Natural killer cell treated with Interleukin-12 subunit alpha and Interleukin-12 subunit beta and Interleukin-15 and Interleukin-18, amount 100 ng/mL, for 72 hours (primary cell): ENCODE results near the gene CCDC90B. TPM values are rescaled to one million over a fixed set of nuclear protein-coding genes. Genes with fewer than 3 reads are reported as not detected.

Experiments used
- ATAC-seq, 2 donors: fragments of 150-1000 bp; cut with Tn5 transposase in 1 of 2; sonication (Bioruptor Pico), chemical (Tn5 transposase) in 1 of 2; 2 replicates each; pipeline ENCODE4 v1.10.0; 2021
- DNase-seq: peaks from one replicate; pipeline ENCODE4 v3.0.0; 2022; ENCODE audit warnings: low spot score
- H3K27ac Mint-ChIP-seq, 2 donors: 1 replicate in 1 of 2; 2 replicates in 1 of 2; pipeline ENCODE4 v1.8.0; 2022; ENCODE audit warnings: mixed read lengths in 2 of 2, mild to moderate bottlenecking in 1 of 2, moderate library complexity in 1 of 2
- H3K27me3 Mint-ChIP-seq, 2 donors: 1 replicate in 1 of 2; 2 replicates in 1 of 2; pipeline ENCODE4 v1.8.0; 2022; ENCODE audit warnings: mixed read lengths in 2 of 2
- H3K36me3 Mint-ChIP-seq: one replicate; pipeline ENCODE4 v1.8.0; 2022; ENCODE audit warnings: mixed read lengths
- H3K4me1 Mint-ChIP-seq, 2 donors: 1 replicate in 1 of 2; 2 replicates in 1 of 2; pipeline ENCODE4 v1.8.0; 2022; ENCODE audit warnings: low read depth in 2 of 2, mixed read lengths in 2 of 2, mild to moderate bottlenecking in 1 of 2
- H3K4me3 Mint-ChIP-seq: one replicate; pipeline ENCODE4 v1.8.0; 2022; ENCODE audit warnings: mixed read lengths
- H3K9me3 Mint-ChIP-seq: 2 replicates; pipeline ENCODE4 v1.8.0; 2022; ENCODE audit warnings: mixed read lengths
- total RNA-seq, 2 donors: library from RNA; stranded (reverse); gene quantifications; one replicate each; pipeline ENCODE4 v1.2.3, GENCODE V29; 2022

CCDC90B gene
- total RNA-seq, 2 donors from 2014 or later: 25.3 to 32.6 TPM

DNA sequence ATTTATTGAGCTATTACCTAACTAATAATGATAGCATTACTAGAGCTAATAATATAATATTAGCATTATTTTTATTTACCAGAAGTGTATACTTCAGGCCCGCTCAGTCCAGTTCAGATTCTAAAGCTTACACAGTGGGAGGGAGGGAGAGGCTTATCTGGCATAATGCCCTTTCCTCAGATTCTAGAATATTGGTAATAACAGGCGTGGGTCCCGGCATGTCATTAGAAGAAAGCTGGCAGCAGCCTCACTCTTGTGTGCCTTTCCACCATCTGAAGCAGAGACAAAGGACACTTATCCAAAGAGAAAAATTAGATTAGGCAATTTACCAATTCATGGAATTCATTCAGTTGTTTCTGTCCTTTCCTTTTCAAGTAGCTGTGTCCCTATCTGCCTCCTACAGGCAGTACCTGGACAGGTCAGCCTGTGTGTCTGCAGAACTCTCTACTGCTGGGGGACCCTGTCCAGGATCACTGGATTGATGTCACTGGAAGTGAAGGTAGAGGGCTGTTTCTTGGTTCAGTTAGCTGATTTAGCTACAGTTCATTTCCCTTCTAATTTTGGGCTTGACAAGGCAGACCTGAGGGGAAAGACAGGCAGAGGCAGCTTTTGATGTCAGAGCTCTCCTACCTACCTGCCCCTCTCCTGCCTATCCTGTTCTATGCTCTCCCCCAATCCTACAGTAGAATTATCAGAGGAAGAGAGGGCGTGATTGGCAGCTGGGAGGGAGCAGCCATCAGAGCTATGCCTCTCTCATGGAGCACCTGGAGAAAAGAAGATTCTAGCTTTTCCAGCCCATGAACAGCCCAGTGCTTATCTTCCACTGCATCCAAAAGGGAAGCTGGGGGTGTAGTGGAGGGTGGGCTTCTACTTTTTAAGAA lies 20.3 kb upstream of the CCDC90B start:
- no peaks in the 10 kb centered on the region for H3K9me3 Mint-ChIP-seq
- DNase-seq: no peak
- H3K4me1 Mint-ChIP-seq: no peaks in the 10 kb centered on the region
- H3K36me3 Mint-ChIP-seq: no peaks in the 10 kb centered on the region
- no peak overlapping the region for H3K27ac Mint-ChIP-seq
- ATAC-seq: no peak
- peaks cover 23 to 27% of the 10 kb centered on the region in 2 donors for H3K27me3 Mint-ChIP-seq
- no peak overlapping the region for H3K4me3 Mint-ChIP-seq

DNA sequence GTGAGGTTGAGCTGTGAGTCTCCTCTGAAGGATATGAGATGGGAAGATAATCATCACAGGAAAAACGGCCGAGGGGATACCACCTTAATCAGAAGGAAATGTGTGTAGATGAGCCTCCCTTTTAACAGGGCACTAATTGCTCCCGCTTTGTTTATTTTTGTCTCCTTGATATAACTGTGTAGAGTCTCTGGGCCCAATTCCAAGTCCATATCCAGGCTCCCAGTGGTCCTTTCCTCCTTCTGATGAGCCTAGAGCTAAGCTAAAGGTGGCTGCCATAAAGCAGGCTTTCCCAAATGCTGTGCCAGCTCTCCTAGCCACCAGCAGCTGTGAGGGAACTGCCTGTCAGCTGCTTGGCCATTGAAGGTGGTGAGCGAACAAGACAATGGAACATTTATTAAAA lies 17.1 kb upstream of the CCDC90B start:
- peaks cover 19 to 25% of the 10 kb centered on the region in 2 donors for H3K27me3 Mint-ChIP-seq
- DNase-seq (no peak), ATAC-seq (no peak)
- H3K9me3 Mint-ChIP-seq: no peaks in the 10 kb centered on the region
- H3K36me3 Mint-ChIP-seq: no peaks in the 10 kb centered on the region
- H3K4me1 Mint-ChIP-seq: no peaks in the 10 kb centered on the region
- no peak overlapping the region for H3K27ac Mint-ChIP-seq
- no peak overlapping the region for H3K4me3 Mint-ChIP-seq

DNA sequence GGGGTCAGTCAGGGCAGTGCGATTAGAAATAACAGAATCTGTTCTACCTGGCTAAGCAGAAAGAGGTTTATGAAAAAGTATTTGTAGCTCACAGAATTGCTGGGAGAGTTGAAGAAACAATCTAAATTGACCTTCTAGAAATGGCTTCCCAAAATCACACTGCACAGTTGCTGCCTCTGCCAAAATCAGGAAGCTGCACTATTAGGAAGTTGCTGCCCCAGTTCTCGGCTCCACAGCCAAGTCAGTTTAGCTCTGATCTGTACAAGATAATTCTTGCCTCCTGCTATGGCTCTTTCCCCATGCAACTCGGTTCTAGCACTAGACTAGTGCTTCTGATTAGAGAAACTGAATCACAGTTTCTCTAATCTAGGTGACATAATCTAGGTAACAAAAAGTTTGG lies 16.0 kb upstream of the CCDC90B start:
- Mint-ChIP-seq H3K36me3 (no peaks in the 10 kb centered on the region), H3K4me3 (no peak overlapping the region), H3K4me1 (no peaks in the 10 kb centered on the region), H3K27ac (no peak overlapping the region), H3K27me3 (peaks cover 15 to 25% of the 10 kb centered on the region in 2 donors), H3K9me3 (no peaks in the 10 kb centered on the region)
- ATAC-seq (no peak), DNase-seq (no peak)

DNA sequence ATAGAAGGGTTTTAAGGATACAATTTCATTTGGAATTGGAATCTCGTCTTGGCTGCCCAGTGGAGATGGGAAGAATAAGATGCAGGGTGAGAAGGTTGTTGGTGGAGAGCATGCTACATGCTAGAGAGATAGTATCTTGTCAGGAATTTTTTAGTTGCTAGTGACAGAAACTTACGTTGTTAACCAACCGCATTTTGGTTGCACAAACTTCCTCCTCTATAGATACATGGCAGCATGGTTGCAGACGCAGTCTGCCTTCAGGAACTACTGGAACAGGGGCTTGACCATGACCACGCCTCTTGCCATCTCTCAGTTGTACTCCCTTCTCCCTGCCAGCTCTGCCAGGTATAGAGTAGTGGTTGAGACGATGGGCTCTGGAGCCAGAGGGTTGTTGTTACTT lies 13.5 kb upstream of the CCDC90B start:
- Mint-ChIP-seq H3K36me3 (no peaks in the 10 kb centered on the region), H3K4me3 (no peak overlapping the region), H3K27ac (no peak overlapping the region), H3K27me3 (peaks cover 25 to 27% of the 10 kb centered on the region in 2 donors), H3K9me3 (no peaks in the 10 kb centered on the region), H3K4me1 (no peaks in the 10 kb centered on the region)
- ATAC-seq: no peak
- no peak for DNase-seq

DNA sequence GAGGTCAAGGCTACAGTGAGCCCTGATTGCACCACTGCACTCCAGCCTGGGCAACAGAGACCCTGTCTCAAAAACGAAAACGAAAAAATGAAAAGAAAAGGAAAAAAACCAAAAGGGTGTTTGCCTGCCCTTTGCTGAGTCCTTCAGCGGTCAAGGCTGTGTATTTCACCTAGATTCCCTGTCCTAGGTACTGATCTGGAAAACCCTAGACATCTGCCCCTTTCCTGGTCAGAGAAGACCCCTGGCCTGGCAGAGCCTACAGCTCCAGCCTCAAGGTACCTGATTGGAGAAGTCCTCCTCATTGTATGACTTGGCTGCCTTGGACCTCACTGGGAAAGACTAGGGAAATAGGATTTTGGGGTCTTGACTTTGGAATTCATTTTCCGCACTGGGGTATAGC lies 8.0 kb upstream of the CCDC90B start:
- ATAC-seq: no peak

DNA sequence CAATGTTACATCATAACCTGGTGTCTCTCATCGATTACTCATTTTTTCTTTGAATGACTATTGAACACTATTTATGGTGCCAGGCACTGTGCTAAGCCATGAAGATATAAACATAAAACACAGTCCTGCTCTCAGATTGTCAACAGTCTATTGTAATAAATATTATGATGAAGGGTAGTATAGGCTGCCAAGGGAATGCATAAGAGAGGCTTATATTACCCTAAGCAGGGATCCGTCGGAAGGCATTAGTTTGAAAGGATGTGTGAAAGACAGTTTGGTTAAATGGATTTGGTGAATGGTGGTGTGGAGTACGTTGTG lies 7.2 kb upstream of the CCDC90B start:
- H3K36me3 Mint-ChIP-seq: no peaks in the 10 kb centered on the region
- DNase-seq (no peak), ATAC-seq (no peak)
- H3K4me3 Mint-ChIP-seq: no peak overlapping the region
- H3K4me1 Mint-ChIP-seq: peaks cover 3 to 6% of the 10 kb centered on the region in 2 donors
- no peaks in the 10 kb centered on the region for H3K9me3 Mint-ChIP-seq
- H3K27me3 Mint-ChIP-seq: peaks cover 26% of the 10 kb centered on the region in 2 donors
- H3K27ac Mint-ChIP-seq: no peak overlapping the region

More for the DNA sequence above, 8.0 kb upstream of the CCDC90B start:
- no peak overlapping the region for H3K4me3 Mint-ChIP-seq
- H3K9me3 Mint-ChIP-seq: no peaks in the 10 kb centered on the region
- H3K27ac Mint-ChIP-seq: no peak overlapping the region
- no peaks in the 10 kb centered on the region for H3K36me3 Mint-ChIP-seq
- peaks cover 3 to 6% of the 10 kb centered on the region in 2 donors for H3K4me1 Mint-ChIP-seq
- H3K27me3 Mint-ChIP-seq: peaks cover 27 to 32% of the 10 kb centered on the region in 2 donors
- DNase-seq: no peak

DNA sequence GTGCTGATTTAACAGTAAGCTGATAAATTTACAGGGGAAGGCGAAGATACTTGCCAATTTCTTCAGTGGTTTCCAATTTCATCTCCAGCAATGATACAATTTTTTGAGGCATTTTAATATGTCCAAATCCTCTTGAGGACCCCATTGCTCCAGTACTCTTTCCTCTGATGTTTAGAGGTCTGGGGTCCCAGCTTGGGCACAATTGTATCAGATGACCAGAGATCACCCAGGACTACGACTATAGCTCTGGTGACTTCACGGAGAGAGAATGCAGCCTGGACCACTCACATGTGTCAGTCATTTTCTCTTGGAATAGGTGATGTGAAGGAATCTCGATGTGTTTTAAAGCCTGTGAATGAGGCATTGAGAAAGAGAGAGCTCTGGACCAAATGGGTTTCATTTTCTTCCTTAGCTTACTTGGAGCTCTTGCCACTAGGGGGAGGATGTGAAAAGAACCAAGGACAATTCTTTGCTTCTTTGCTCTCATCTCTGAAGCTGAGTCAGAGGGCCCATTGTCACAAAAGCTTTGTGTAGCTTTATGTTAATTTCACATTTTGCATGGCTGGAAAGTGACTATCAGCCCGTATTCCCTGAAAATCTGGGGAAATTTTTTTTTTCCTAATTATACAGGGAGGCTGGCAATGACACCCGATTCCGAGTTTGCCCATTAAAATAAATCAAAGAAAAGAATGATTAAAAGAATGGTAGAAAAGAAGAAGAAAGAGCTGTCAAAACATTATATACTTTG lies 6.7 kb upstream of the CCDC90B start:
- DNase-seq: no peak
- Mint-ChIP-seq H3K4me1 (peaks cover 3 to 6% of the 10 kb centered on the region in 2 donors), H3K27me3 (peaks cover 26% of the 10 kb centered on the region in 2 donors), H3K36me3 (no peaks in the 10 kb centered on the region), H3K4me3 (peak overlapping the region; percentile 33), H3K27ac (no peak overlapping the region), H3K9me3 (no peaks in the 10 kb centered on the region)
- peak; percentile 67 to 69 for ATAC-seq

DNA sequence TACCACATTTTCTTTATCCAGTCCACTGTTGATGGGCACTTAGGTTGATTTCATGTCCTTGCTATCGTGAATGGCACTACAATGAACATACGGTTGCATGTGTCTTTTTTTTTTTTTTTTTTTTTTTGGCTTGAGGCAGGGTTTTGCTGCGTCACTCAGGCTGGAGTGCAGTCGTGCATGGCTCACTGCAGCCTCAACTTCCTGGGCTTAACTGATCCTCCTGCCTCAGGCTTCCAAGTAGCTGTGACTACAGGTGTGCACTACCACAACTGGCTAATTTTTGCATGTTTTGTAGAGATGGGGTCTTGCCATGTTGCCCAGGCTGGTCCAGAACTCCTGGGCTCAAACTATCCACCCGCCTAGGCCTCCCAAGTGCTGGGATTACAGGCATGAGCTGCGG lies 1.5 kb upstream of the CCDC90B start:
- H3K4me1 Mint-ChIP-seq: peaks cover 18 to 20% of the 10 kb centered on the region in 2 donors
- DNase-seq (no peak), ATAC-seq (no peak)
- H3K27ac Mint-ChIP-seq: peak overlapping the region in 1 of 2 donors; percentile 97
- H3K27me3 Mint-ChIP-seq: peaks cover 0 to 2% of the 10 kb centered on the region in 2 donors
- no peaks in the 10 kb centered on the region for H3K9me3 Mint-ChIP-seq
- no peaks in the 10 kb centered on the region for H3K36me3 Mint-ChIP-seq
- H3K4me3 Mint-ChIP-seq: peak overlapping the region; percentile 58

DNA sequence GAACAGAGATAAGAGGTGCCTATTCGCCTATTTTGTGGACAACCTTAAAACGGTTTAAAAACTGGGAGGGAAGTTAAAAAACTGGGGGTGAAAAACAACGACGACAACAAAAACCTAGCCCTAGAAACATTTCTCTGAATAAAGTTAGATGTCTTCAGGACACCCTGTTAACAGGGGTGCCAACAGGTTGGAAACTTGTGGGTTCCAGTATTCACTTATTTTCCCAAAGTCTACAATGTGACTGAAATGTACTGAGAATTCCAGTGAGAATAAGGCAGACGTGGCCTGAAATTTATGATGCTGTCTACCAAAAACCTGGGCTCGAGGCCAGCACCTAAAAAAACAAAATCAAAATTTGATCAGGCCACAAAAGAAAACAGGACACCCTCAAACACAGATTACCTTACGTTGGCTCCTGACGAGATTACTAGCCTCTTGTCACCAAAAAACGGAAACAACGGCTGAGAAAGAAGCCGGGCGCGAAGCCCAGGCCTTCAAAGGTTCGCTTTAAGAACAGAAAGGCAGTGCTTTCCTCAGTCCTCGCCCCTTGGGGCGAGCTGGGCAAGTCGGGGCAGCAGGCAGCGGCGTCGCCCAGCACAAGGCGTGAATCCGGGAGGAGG lies 906 bp downstream of the CCDC90B start:
- no peaks in the 10 kb centered on the region for H3K9me3 Mint-ChIP-seq
- no peak for DNase-seq
- H3K36me3 Mint-ChIP-seq: no peaks in the 10 kb centered on the region
- no peaks in the 10 kb centered on the region for H3K27me3 Mint-ChIP-seq
- peak overlapping the region; percentile 93 for H3K4me3 Mint-ChIP-seq
- H3K4me1 Mint-ChIP-seq: peaks cover 23 to 25% of the 10 kb centered on the region in 2 donors
- peak overlapping the region; percentile 97 to 99 for H3K27ac Mint-ChIP-seq
- peak in 1 of 2 donors; percentile 69 for ATAC-seq

DNA sequence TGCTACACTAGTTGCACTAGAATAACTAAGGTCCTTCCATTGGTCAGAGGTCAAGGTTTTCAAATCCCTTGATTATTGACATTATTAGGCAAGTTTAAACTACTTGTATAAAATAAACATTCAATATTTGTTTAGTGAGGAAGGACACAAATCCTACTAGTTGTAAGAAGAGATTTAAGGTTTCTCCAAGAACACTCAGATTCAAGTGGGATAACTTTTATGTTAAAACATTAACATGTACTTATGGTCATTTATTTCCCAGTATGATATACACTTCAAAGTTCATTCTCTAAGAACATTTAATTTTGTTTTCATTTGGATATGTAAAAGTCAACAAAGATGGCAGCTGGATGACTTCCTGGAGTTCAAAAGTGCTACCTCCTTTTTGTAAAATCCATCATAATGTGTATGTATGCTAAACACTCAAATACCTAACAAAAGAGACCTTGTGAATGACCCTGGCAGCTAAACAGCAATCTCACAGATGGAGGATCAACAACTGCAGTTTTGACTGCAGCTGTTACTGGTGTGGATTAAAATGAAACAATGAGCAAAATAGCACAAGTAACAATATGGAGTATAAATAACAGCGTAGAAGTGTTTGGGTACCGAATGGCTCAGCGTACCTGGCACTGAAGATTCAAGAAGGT lies 1.5 kb downstream of the CCDC90B start:
- DNase-seq: no peak
- Mint-ChIP-seq H3K27ac (peak overlapping the region; percentile 97 to 99), H3K4me1 (peaks cover 23 to 25% of the 10 kb centered on the region in 2 donors), H3K27me3 (no peaks in the 10 kb centered on the region), H3K4me3 (peak overlapping the region; percentile 93), H3K9me3 (no peaks in the 10 kb centered on the region), H3K36me3 (no peaks in the 10 kb centered on the region)
- ATAC-seq: no peak

DNA sequence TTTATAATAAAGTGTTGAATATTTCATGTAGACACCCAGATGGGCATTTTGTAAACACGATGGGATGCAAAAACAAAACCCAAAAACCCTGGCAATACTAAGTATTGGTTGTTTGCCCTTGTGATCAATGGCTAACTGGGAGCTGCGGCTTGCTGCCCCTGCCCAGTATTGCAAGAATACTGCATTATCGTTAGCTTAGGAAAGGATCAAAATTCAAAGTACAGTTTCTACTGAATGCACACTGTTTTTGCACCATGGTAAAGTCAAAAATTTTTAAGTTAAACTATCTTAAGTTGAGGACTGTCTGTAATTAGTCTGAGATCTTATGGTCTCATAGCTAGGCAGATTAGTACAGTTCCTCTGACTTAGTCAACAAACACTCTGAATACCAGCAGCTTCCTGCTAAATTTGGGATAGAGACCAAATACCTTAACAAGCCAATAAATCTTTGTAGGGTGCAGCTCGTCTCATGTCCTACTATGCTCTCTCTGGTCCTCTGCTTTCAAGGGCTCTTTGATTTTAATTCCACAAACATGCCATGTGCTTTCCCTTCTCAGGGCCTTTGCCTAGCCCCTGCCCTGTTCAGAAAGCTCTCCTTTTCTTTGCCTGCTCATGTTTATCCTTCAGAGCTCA lies 4.0 kb downstream of the CCDC90B start:
- H3K9me3 Mint-ChIP-seq: no peaks in the 10 kb centered on the region
- no peaks in the 10 kb centered on the region for H3K36me3 Mint-ChIP-seq
- ATAC-seq: no peak
- H3K27ac Mint-ChIP-seq: no peak overlapping the region
- H3K4me3 Mint-ChIP-seq: no peak overlapping the region
- no peak for DNase-seq
- no peaks in the 10 kb centered on the region for H3K27me3 Mint-ChIP-seq
- H3K4me1 Mint-ChIP-seq: peaks cover 21 to 23% of the 10 kb centered on the region in 2 donors

DNA sequence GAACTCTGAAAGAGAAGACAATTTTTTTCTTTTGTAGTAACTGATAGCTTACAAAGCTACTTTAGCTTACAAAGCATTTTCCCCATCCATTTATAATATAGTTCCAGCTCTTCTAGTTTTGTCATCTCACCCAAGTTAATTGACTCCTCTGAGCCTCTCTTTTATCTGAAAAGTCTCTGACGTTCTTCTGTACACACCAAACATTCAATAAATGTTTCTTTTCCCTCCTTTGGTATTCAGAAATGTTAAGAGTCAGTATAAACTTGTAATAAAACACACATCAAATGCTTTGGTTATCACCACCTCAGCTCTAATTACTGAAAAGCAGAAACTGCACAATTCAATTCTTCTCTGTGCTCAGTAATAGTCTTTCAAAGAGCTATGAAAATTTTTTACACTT lies 5.9 kb downstream of the CCDC90B start:
- Mint-ChIP-seq H3K36me3 (no peaks in the 10 kb centered on the region), H3K4me3 (no peak overlapping the region), H3K27me3 (no peaks in the 10 kb centered on the region), H3K4me1 (peaks cover 14 to 20% of the 10 kb centered on the region in 2 donors), H3K9me3 (no peaks in the 10 kb centered on the region), H3K27ac (no peak overlapping the region)
- DNase-seq (no peak), ATAC-seq (no peak)

DNA sequence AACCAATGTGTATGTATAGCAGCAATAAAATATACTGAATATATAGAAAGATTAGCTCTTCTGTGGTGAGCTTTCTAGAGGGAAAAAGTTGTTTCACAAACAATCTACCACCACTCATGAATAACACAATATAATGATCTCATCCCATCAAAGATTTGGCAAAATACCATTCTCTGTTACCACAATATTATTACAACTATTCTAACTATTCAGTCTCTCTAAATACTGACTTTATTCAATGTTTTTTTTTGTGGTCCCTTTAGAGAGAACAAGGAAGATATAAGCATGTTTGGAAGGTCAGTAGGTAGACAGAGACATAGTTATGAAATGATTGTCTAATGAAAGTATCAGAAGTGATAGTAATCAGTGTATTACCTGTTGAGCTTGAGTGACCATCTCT lies 7.8 kb downstream of the CCDC90B start:
- peaks cover 5 to 12% of the 10 kb centered on the region in 2 donors for H3K4me1 Mint-ChIP-seq
- ATAC-seq (no peak), DNase-seq (no peak)
- H3K4me3 Mint-ChIP-seq: no peak overlapping the region
- H3K27ac Mint-ChIP-seq: no peak overlapping the region
- H3K9me3 Mint-ChIP-seq: no peaks in the 10 kb centered on the region
- no peaks in the 10 kb centered on the region for H3K36me3 Mint-ChIP-seq
- H3K27me3 Mint-ChIP-seq: no peaks in the 10 kb centered on the region
